GM12801 (cell line): ENCODE data around the gene CCDC83.

ENCODE experiments used
- CTCF ChIP-seq: IDR thresholded peaks from one replicate; pipeline ENCODE4 v1.5.1; 2011; ENCODE audit warnings: control low read depth; ENCODE audit not compliant: insufficient read length; ENCODE audit errors: extremely low read depth

The CCDC83 gene

GRCh38 chr11:85948884-85949283 lies 93.7 kb downstream of the CCDC83 start:
- TF ChIP-seq CTCF = no peak

GRCh38 chr11:85949798-85950197 lies 94.6 kb downstream of the CCDC83 start:
- no peak for TF ChIP-seq CTCF

- TF ChIP-seq CTCF = no peak
Measured at GRCh38 chr11:85950317-85951048, 95.3 kb downstream of the CCDC83 start.

- TF ChIP-seq CTCF = no peak
Measured at GRCh38 chr11:85951049-85951405, 95.8 kb downstream of the CCDC83 start.

- no peak for TF ChIP-seq CTCF
Measured at GRCh38 chr11:85951428-85952107, 96.4 kb downstream of the CCDC83 start.

GRCh38 chr11:85953491-85954143 lies 98.4 kb downstream of the CCDC83 start:
- TF ChIP-seq CTCF = no peak

GRCh38 chr11:85955531-85955930 lies 100.3 kb downstream of the CCDC83 start:
- no peak for TF ChIP-seq CTCF
